Lower lobe of right lung (tissue), 2 donors: ENCODE measurements around the gene TNFRSF12A. TPM values are rescaled to one million over a fixed set of nuclear protein-coding genes. Genes with fewer than 3 reads are reported as not detected.

Experiments used
- ATAC-seq, 2 donors: fragments of 200-7000 bp; cut with Tn5 transposase; one replicate each; pipeline ENCODE4 v1.9.1; 2020 to 2022; ENCODE audit warnings: mild to moderate bottlenecking in 2 of 2, moderate library complexity in 2 of 2
- DNase-seq: peaks from one replicate; pipeline ENCODE4 v3.0.0-alpha.2; 2020
- H3K27ac ChIP-seq: fragments of 200-600 bp; one replicate; pipeline ENCODE4 v1.8.0; 2022
- H3K27me3 ChIP-seq: fragments of 200-600 bp; one replicate; pipeline ENCODE4 v1.8.0; 2022; ENCODE audit warnings: low read depth
- H3K36me3 ChIP-seq: fragments of 200-600 bp; one replicate; pipeline ENCODE4 v1.8.0; 2022; ENCODE audit warnings: mild to moderate bottlenecking
- H3K4me1 ChIP-seq: fragments of 200-600 bp; one replicate; pipeline ENCODE4 v1.8.0; 2022
- H3K4me3 ChIP-seq: fragments of 200-600 bp; one replicate; pipeline ENCODE4 v1.8.0; 2022; ENCODE audit warnings: mild to moderate bottlenecking
- H3K9me3 ChIP-seq: fragments of 200-600 bp; one replicate; pipeline ENCODE4 v1.8.0; 2022
- CTCF ChIP-seq: fragments of 200-600 bp; IDR thresholded peaks from one replicate; pipeline ENCODE4 v1.8.0; 2022; ENCODE audit warnings: antibody characterized with exemption, mild to moderate bottlenecking
- intact Hi-C: fragments of 100-400 bp; cut with DNase I; formaldehyde crosslinking; loops from one replicate; pipeline ENCODE4 v1.11.0; 2022
- total RNA-seq: library from RNA; stranded (reverse); fragmentation: NEBNext Ultra II Directional; extraction: Animal tissue kit (Norgen Biotek cat#: 25700); gene quantifications from one replicate; pipeline ENCODE4 v1.2.1, GENCODE V29; 2021
- donor health status: DM: no; HTN: yes; CAD: no; lungs with severe emphysema.

TNFRSF12A gene
- total RNA-seq, 1 donor from 2014 or later = 28.8 TPM

- Histone ChIP-seq H3K4me1 (no peaks in the 10 kb centered on the region), H3K27ac (no peak overlapping the region), H3K36me3 (no peaks in the 10 kb centered on the region), H3K9me3 (no peaks in the 10 kb centered on the region), H3K27me3 (peaks cover 4% of the 10 kb centered on the region), H3K4me3 (no peak overlapping the region)
- no peak for TF ChIP-seq CTCF
- intact Hi-C loops = no loop called here
- ATAC-seq (no peak), DNase-seq (no peak)
These were observed 27.6 kb upstream of the TNFRSF12A start for GRCh38 chr16:2992383-2993081.

GRCh38 chr16:2996298-2996697 lies 23.9 kb upstream of the TNFRSF12A start:
- Histone ChIP-seq H3K4me1 (no peaks in the 10 kb centered on the region), H3K9me3 (no peaks in the 10 kb centered on the region), H3K36me3 (no peaks in the 10 kb centered on the region), H3K4me3 (no peak overlapping the region), H3K27ac (no peak overlapping the region), H3K27me3 (no peaks in the 10 kb centered on the region)
- intact Hi-C loops = no loop called here
- DNase-seq (no peak), ATAC-seq (no peak)
- no peak for TF ChIP-seq CTCF

GRCh38 chr16:2999929-3000328 lies 20.2 kb upstream of the TNFRSF12A start:
- no peak overlapping the region for H3K27ac ChIP-seq
- H3K4me1 ChIP-seq = peaks cover 2% of the 10 kb centered on the region
- no peaks in the 10 kb centered on the region for H3K9me3 ChIP-seq
- ATAC-seq (no peak), DNase-seq (no peak)
- intact Hi-C loops = no loop called here
- no peak for TF ChIP-seq CTCF
- peaks cover 1% of the 10 kb centered on the region for H3K27me3 ChIP-seq
- no peaks in the 10 kb centered on the region for H3K36me3 ChIP-seq
- no peak overlapping the region for H3K4me3 ChIP-seq

- Histone ChIP-seq H3K4me3 (no peak overlapping the region), H3K9me3 (no peaks in the 10 kb centered on the region), H3K27ac (no peak overlapping the region), H3K27me3 (peaks cover 5% of the 10 kb centered on the region), H3K4me1 (peaks cover 4% of the 10 kb centered on the region), H3K36me3 (no peaks in the 10 kb centered on the region)
- DNase-seq (no peak), ATAC-seq (no peak)
- TF ChIP-seq CTCF = no peak
- intact Hi-C loops = no loop called here
These were observed 19.6 kb upstream of the TNFRSF12A start for GRCh38 chr16:3000540-3000939.

GRCh38 chr16:3001316-3001715 lies 18.9 kb upstream of the TNFRSF12A start:
- ATAC-seq = no peak
- Histone ChIP-seq H3K9me3 (no peaks in the 10 kb centered on the region), H3K27me3 (peaks cover 11% of the 10 kb centered on the region), H3K4me3 (no peak overlapping the region), H3K4me1 (peaks cover 4% of the 10 kb centered on the region), H3K27ac (no peak overlapping the region), H3K36me3 (no peaks in the 10 kb centered on the region)
- DNase-seq = no peak
- no peak for TF ChIP-seq CTCF
- intact Hi-C loops = no loop called here
